ENCODE results near the gene RNF213. TPM values are rescaled to one million over a fixed set of nuclear protein-coding genes. Genes with fewer than 3 reads are reported as not detected.

Gene RNF213
- total and polyA plus RNA-seq, 12 donors: 51.1 to 182 (median 122) TPM

DNA sequence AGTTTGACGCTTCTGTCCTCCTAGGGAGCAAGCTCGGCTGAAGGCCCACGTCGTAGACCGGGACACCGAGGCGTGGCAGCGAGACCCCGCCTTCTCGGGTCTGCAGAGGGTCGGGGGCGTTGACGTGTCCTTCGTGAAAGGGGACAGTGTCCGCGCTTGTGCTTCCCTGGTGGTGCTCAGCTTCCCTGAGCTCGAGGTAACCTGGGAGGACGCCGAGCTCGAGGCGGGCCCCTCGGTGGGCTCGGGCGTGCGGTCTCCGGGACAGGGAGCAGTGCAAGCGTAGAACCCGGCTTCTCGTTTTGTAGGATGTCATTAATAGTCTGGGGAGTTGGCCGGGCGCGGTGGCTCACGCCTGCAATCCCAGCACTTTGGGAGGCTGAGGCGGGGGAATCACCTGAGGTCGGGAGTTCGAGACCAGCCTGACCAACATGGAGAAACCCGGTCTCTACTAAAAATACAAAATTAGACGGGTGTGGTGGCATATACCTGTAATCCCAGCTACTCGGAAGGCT lies 155.0 kb downstream of the RNF213 start:
- Histone ChIP-seq H3K36me3 (replicated peaks in 1 of 2) (peaks cover 0 to 6% of the 10 kb centered on the region in 2 donors), H3K27me3 (no peaks in the 10 kb centered on the region), H3K9me3 (replicated peaks in 1 of 3) (no peaks in the 10 kb centered on the region), H3K4me1 (replicated peaks in 1 of 2) (peaks cover 20 to 21% of the 10 kb centered on the region in 2 donors), H3K27ac (peak overlapping the region in 4 of 5 donors; percentile 95 to 98 (median 96)), H3K4me3 (peak overlapping the region; percentile 32 to 76 (median 74))
- DNase-seq: no peak
- intact Hi-C loops (cut with DNase I): no loop called here
- no peak for TF ChIP-seq POLR2A (IDR thresholded peaks at IDR 0.05)
- TF ChIP-seq, protein P1, sequence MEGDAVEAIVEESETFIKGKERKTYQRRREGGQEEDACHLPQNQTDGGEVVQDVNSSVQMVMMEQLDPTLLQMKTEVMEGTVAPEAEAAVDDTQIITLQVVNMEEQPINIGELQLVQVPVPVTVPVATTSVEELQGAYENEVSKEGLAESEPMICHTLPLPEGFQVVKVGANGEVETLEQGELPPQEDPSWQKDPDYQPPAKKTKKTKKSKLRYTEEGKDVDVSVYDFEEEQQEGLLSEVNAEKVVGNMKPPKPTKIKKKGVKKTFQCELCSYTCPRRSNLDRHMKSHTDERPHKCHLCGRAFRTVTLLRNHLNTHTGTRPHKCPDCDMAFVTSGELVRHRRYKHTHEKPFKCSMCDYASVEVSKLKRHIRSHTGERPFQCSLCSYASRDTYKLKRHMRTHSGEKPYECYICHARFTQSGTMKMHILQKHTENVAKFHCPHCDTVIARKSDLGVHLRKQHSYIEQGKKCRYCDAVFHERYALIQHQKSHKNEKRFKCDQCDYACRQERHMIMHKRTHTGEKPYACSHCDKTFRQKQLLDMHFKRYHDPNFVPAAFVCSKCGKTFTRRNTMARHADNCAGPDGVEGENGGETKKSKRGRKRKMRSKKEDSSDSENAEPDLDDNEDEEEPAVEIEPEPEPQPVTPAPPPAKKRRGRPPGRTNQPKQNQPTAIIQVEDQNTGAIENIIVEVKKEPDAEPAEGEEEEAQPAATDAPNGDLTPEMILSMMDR (IDR thresholded peaks at IDR 0.05): no peak
- 9 to 19% (median 14%) methylated on average over 15 to 39 of the region's 39 CpGs for WGBS, 4 donors

- Histone ChIP-seq H3K27me3 (no peaks in the 10 kb centered on the region), H3K36me3 (replicated peaks in 1 of 2) (peaks cover 0 to 6% of the 10 kb centered on the region in 2 donors), H3K27ac (no peak overlapping the region), H3K4me3 (peak overlapping the region in 1 of 4 donors; percentile 76), H3K9me3 (replicated peaks in 1 of 3) (no peaks in the 10 kb centered on the region), H3K4me1 (replicated peaks in 1 of 2) (peaks cover 20 to 21% of the 10 kb centered on the region in 2 donors)
- DNase-seq: no peak
- TF ChIP-seq POLR2A (IDR thresholded peaks at IDR 0.05): no peak
- TF ChIP-seq, protein P1 (IDR thresholded peaks at IDR 0.05): no peak
- WGBS, 4 donors: 79 to 91% (median 84%) methylated on average over 7 of the region's 7 CpGs
- intact Hi-C loops (cut with DNase I): no loop called here
Measured at GRCh38 chr17:80416260-80416939, 155.7 kb downstream of the RNF213 start.

GRCh38 chr17:80416940-80417293 lies 156.3 kb downstream of the RNF213 start:
- DNase-seq: no peak
- Histone ChIP-seq H3K9me3 (replicated peaks in 1 of 3) (no peaks in the 10 kb centered on the region), H3K36me3 (replicated peaks in 1 of 2) (peaks cover 0 to 6% of the 10 kb centered on the region in 2 donors), H3K4me1 (replicated peaks in 1 of 2) (peaks cover 20 to 21% of the 10 kb centered on the region in 2 donors), H3K27ac (no peak overlapping the region), H3K4me3 (no peak overlapping the region), H3K27me3 (no peaks in the 10 kb centered on the region)
- TF ChIP-seq POLR2A (IDR thresholded peaks at IDR 0.05): no peak
- TF ChIP-seq, protein P1 (IDR thresholded peaks at IDR 0.05): no peak
- intact Hi-C loops (cut with DNase I): no loop called here
- 67 to 83% (median 71%) methylated on average over 6 of the region's 6 CpGs for WGBS, 4 donors

GRCh38 chr17:80418589-80418988 lies 157.9 kb downstream of the RNF213 start:
- no peaks in the 10 kb centered on the region for H3K9me3 ChIP-seq (replicated peaks in 1 of 3)
- TF ChIP-seq POLR2A (IDR thresholded peaks at IDR 0.05): no peak
- TF ChIP-seq, protein P1 (IDR thresholded peaks at IDR 0.05): no peak
- H3K27me3 ChIP-seq: no peaks in the 10 kb centered on the region
- peaks cover 20 to 21% of the 10 kb centered on the region in 2 donors for H3K4me1 ChIP-seq (replicated peaks in 1 of 2)
- no peak overlapping the region for H3K4me3 ChIP-seq
- intact Hi-C loops (cut with DNase I): no loop called here
- H3K36me3 ChIP-seq (replicated peaks in 1 of 2): peaks cover 0 to 6% of the 10 kb centered on the region in 2 donors
- no peak overlapping the region for H3K27ac ChIP-seq
- DNase-seq: no peak
- WGBS, 4 donors: 92 to 95% (median 94%) methylated on average over 11 of the region's 11 CpGs

Data from adrenal gland (tissue), 12 donors.